ENCODE data around the gene ADAM15.

GRCh38 chr1:155003766-155004351 lies 47.3 kb upstream of the ADAM15 start:
- TF ChIP-seq, protein P1, sequence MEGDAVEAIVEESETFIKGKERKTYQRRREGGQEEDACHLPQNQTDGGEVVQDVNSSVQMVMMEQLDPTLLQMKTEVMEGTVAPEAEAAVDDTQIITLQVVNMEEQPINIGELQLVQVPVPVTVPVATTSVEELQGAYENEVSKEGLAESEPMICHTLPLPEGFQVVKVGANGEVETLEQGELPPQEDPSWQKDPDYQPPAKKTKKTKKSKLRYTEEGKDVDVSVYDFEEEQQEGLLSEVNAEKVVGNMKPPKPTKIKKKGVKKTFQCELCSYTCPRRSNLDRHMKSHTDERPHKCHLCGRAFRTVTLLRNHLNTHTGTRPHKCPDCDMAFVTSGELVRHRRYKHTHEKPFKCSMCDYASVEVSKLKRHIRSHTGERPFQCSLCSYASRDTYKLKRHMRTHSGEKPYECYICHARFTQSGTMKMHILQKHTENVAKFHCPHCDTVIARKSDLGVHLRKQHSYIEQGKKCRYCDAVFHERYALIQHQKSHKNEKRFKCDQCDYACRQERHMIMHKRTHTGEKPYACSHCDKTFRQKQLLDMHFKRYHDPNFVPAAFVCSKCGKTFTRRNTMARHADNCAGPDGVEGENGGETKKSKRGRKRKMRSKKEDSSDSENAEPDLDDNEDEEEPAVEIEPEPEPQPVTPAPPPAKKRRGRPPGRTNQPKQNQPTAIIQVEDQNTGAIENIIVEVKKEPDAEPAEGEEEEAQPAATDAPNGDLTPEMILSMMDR (IDR thresholded peaks at IDR 0.05) = no peak
- TF ChIP-seq POLR2AphosphoS2 (conservative IDR thresholded peaks at IDR 0.05; ENCODE audit: low read length) (no peak), POLR2A (IDR thresholded peaks at IDR 0.05; ENCODE audit: low read length) (no peak)

Data from A549 (cell line).